HG02943 (cell line): ENCODE results near the gene MYH9.

Experiments used
- ATAC-seq: cut with Tn5 transposase; IDR thresholded peaks from one replicate; pipeline ENCODE4 v1.9.1; 2021; ENCODE audit warnings: mild to moderate bottlenecking, low read depth, moderate library complexity; ENCODE audit not compliant: unreplicated experiment

Gene MYH9

GRCh38 chr22:36320553-36320952 is 67.2 kb downstream of the MYH9 start:
- no peak for ATAC-seq

GRCh38 chr22:36319595-36320497 is 67.9 kb downstream of the MYH9 start:
- no peak for ATAC-seq

- no peak for ATAC-seq
These were observed 69.3 kb downstream of the MYH9 start for GRCh38 chr22:36318442-36318841.

GRCh38 chr22:36317658-36318271 is 70.0 kb downstream of the MYH9 start:
- ATAC-seq: no peak

- ATAC-seq: no peak
These were observed 71.3 kb downstream of the MYH9 start for GRCh38 chr22:36316419-36316818.

- no peak for ATAC-seq
These were observed 72.4 kb downstream of the MYH9 start for GRCh38 chr22:36315325-36315724.

GRCh38 chr22:36311386-36312085 is 76.2 kb downstream of the MYH9 start:
- no peak for ATAC-seq

- no peak for ATAC-seq
These were observed 78.9 kb downstream of the MYH9 start for GRCh38 chr22:36308880-36309279.

- ATAC-seq: no peak
These were observed 81.5 kb downstream of the MYH9 start for GRCh38 chr22:36306227-36306626.

GRCh38 chr22:36305813-36306212 is 82.0 kb downstream of the MYH9 start:
- no peak for ATAC-seq

- ATAC-seq: no peak
These were observed 83.3 kb downstream of the MYH9 start for GRCh38 chr22:36304429-36304828.

- ATAC-seq: no peak
These were observed 83.9 kb downstream of the MYH9 start for GRCh38 chr22:36303874-36304273.

- no peak for ATAC-seq
These were observed 84.7 kb downstream of the MYH9 start for GRCh38 chr22:36303115-36303467.

- no peak for ATAC-seq
These were observed 85.2 kb downstream of the MYH9 start for GRCh38 chr22:36302439-36303114.

GRCh38 chr22:36301851-36302250 is 85.9 kb downstream of the MYH9 start:
- no peak for ATAC-seq

GRCh38 chr22:36301384-36301828 is 86.4 kb downstream of the MYH9 start:
- no peak for ATAC-seq

GRCh38 chr22:36300396-36301212 is 87.2 kb downstream of the MYH9 start:
- ATAC-seq: no peak

GRCh38 chr22:36299911-36300310 is 87.9 kb downstream of the MYH9 start:
- no peak for ATAC-seq

GRCh38 chr22:36299295-36299694 is 88.5 kb downstream of the MYH9 start:
- no peak for ATAC-seq

GRCh38 chr22:36298601-36299000 is 89.2 kb downstream of the MYH9 start:
- no peak for ATAC-seq
